HG03460 (cell line): ENCODE data around the gene DCN.
"Not testable (repeated sequence)": the region's sequence is repeated elsewhere in the genome, so short reads cannot be mapped to it uniquely, and the experiment has no call there.

Experiments used
- ATAC-seq: cut with Tn5 transposase; IDR thresholded peaks from one replicate; pipeline ENCODE4 v1.9.1; 2021; ENCODE audit not compliant: unreplicated experiment

The DCN gene, protein sequence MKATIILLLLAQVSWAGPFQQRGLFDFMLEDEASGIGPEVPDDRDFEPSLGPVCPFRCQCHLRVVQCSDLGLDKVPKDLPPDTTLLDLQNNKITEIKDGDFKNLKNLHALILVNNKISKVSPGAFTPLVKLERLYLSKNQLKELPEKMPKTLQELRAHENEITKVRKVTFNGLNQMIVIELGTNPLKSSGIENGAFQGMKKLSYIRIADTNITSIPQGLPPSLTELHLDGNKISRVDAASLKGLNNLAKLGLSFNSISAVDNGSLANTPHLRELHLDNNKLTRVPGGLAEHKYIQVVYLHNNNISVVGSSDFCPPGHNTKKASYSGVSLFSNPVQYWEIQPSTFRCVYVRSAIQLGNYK

DNA sequence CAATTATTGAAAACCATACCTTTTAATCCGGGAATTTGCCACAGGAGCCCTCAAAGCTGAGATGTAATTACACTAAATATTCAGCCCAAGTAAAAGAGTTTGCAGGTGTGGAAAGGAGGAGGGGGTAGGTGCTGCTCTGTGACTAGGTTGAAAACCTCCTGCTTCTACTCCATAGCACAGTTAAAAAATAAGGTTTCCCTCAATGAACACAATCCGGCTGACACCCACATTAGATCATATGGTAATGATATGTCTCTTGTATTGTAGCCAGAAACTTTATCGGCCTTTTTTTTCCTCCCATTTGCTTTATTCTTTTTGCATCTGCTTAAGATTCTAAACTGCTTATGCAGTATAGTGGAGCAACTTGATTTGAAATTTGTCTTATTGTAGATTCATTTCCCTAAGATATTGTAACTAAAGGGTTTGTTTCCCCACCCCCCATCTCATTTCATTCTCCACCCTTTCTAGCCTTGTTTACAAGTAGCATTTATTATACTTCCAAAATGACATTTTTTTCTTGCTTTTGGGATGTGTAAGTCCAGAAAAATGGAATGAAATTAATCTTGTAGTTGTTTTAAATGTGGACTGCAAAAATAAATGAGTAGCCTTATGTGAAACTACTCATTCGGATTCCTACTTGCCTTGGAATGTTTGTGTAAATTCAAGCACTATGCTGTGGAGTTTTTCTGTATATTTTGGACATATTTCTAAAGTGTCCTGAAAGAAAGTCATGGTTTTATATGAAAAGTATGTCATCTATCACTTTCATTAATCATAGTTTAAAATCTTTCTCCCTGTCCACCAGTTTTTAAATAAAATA is at the start of gene DCN:
DCN (minus strand) TSS at position 182 of the 820 bp plus-strand sequence. CDS start 4,265 bp downstream, outside the sequence.
- ATAC-seq: no peak

DNA sequence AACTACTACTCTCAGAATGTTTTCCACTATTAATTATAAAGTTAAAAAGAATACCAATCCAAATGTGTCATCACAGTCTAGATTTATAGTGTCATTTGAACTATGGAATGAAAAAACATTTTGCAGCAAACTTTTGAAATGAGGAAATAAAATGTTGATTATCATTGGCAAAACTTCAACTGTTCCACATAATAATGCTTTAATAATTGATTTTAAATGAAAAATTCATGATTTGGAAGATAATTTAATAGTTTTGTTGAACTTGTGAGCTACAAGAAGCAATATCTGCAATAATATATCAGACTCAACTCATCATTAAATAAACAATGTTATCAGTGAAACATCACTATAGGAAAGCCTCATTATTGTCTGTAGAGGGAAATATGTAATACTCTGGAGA is 48.2 kb upstream of the DCN start:
- ATAC-seq: no peak

DNA sequence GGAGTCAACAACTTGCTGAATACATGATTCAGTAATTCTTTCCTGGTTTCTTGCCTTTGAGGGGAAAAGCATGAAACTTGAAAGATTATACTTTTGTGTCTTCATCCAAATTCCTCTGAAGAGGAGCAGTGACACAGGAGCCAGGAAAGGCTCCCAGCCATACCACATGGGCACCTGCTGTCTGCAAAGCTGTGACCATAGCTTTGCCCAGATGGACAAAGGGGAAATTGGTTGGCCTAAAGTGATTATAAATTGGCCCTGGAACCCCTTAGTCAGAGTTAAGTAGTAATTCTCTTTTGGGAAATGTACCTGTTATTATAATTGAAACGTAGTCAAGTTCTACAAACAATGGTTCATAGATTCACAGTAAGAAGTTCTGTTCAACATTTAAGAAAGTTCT is 44.3 kb upstream of the DCN start:
- no peak for ATAC-seq

DNA sequence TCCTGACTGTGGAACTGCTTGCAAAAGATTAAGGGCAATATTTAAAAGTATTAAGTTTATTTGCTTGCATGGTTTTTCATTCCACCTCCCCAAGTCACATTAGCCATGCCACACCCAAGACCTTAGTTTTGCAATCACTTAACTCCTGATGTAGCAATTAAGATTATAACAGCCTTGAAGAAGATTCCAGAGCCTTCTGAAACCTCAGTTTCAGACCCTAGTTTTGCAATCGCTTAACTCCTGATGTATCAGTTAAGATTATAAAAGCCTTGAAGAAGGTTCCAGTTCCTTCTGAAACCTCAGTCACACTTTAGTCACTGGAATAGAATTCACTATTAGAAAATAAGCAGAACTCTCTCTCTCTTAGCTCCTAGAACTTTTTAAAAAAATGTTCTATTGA is 42.7 kb upstream of the DCN start:
- ATAC-seq: no peak

DNA sequence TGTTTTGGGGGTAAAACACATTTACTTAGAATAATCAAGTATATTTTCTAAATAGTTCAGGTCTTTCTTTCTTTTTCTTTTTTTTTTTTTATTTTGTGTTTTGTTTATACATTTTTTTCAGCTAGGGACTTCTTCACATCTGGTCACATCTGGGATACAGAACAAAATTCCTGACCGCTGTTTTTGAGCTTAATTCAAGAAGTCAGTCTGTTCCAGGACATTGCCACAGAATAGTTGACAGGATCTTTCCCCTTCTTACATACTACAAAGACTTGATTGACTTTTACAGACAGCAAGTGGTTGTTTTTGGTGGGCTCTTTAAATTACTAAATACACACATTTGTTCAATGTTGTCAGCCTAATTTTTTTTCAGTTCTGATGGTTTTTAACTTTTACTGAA is 41.8 kb upstream of the DCN start:
- ATAC-seq: no peak

DNA sequence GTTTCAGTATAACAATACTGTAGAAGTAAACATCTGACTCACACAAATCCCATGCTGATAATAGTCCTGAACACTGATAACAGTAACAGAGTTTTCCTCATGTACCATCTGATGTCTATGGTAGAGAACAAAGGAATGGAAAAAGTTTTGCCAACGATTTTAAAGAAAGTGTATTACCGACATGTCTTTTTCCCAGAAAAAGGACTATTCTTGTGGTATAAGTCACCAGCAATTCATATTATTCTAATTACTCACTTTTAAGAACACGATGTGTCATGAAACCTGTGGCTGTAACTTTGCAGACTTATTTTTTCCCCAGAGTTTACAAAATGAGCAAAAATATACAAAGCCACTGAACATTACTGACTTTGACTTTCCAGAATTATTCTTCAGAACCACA is 40.1 kb upstream of the DCN start:
- no peak for ATAC-seq

DNA sequence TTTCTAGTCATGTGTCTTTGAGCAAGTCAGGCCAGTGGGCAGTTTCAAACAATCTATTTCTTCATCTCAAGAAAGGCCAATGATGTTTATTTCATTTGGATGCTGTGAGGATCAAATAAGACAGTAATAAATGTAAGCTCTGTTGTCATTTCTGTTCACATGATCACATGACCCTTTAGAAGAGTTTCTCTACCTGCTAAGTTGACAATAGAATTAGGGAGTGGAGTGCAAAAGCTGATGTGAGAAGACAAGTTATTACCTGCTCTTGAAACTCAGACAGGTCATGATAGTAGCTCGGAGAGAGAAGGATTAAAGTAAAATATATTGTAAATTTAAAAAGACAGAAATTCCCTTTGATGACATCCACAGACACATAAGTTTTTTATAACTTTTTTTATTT is 37.3 kb upstream of the DCN start:
- ATAC-seq: no peak

DNA sequence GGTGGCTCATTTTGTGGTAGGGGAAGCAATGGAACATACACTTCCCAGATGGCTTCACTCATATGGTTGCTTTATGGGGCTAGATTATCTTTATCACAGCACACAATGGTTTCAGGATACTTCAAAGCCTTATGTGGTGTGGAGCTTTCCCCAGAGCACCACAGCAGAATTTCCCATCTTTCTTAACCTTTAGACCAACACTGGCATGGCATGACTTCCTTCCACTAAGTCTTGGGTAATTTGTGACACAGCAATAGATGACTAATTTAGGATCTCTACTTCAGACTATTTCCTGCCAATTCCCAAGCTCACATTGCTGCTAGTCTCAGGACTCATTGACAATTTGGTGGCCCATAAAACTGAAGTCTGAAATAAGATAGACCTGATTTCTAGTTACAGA is 36.9 kb upstream of the DCN start:
- no peak for ATAC-seq

DNA sequence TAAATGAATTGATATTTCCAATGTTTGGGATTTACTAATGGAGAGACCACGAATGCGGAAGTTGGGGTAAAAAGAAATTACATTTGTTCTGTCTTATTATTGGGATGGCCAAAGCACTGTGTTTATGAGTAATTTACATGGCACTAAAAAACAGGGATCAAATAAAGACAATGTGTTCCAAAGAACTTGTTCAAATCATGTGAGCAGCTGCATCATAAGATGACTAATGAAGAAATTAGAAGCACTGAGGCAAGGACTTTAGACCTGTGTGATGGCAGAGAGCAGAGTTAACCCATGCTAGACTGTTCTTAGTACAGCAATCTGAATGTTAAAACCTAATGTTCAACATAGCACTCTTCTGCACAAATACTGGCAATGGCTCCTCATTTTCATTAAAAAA is 34.3 kb upstream of the DCN start:
- ATAC-seq: no peak

DNA sequence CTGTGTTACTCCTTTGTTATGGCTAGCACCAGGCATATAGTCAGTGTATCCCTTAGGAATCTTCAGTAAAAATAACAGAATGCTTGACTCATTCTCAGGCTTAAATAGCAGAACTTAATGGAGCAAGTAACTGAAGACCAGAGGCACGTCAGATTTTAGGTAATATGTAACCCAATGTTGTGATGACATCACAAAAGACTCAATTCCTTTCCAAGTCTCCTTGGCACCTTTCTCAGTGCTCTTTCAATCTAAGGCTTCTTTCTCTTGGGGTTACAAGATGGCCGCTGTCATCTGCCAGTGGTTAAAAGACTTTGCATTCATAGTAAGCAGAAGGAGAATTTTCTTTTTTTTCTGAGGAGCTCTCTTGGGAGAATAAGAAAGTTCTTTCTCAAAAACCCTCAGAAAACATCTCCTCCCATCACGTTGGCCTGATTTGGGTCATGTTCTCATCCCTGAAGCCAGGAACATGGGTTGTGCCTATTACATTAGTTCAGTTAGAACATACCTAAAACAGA is 33.4 kb upstream of the DCN start:
- no peak for ATAC-seq

DNA sequence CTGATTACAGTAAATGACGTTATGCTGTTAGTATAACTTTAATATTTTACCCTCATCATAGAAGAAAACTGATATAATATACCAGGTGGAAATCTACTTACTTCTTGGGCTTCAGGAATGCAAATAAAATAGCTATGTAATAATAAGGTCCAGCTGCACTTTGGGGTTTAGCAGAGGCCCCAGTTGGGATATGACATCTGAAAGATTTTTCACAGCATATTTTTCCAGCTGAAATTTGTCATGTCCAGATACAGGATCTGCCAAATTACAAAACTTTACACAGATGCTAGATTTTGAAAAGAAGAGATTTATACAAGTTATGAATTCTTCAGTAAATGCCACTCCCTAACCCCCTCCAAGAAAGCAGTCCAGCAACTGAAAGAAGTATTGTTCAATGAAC is 29.2 kb upstream of the DCN start:
- ATAC-seq: no peak

DNA sequence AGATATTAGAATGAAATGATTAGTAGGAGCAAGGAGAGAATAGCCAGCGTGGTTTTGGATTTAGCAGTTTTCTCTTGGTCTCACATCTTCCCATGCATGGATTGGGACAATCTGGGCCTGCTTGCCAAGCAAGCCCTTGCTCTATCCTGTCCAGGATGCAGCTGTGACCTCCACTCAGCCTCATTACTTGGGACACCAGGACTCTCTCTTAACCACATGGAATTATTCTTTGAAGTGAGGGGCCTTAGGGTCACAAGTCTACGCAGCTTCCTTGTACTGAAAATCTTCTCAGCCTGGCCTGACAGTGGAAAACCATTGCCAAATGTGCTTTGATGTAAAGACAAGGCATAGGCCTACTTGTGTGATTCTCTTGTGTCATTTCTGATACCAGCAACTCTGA is 28.0 kb upstream of the DCN start:
- no peak for ATAC-seq

DNA sequence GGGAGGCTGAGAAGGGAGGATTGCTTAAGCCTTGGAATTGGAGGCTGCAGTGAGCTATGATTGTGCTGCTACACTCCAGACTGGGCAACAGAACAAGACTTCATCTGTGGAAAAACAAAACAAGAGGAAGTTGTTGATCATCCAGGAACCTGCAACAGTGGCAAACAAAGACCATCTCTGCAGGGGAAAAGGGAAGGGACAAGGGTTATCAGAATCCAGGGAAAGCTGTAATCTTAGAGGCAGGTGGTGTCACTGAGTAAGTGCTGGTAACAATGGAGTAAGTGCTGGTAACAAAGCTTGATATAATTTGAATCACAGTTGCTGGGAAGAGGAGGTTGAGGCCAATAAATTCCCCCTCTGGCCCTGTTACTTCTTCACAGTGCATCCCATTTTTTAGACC is 27.5 kb upstream of the DCN start:
- no peak for ATAC-seq

DNA sequence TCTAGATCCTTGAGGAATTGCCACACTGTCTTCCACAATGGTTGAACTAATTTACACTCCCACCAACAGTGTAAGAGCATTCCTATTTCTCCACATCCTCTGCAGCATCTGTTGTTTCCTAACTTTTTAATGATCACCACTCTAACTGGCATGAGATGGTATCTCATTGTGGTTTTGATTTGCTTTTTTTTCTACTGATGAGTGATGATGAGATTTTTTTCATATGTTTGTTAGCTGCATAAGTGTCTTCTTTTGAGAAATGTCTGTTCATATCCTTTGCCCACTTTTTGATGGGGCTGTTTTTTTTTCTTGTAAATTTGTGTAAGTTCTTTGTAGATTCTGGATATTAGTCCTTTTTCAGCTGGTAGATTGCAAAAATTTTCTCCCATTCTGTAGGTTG is 24.7 kb upstream of the DCN start:
- not testable (repeated sequence) for ATAC-seq

DNA sequence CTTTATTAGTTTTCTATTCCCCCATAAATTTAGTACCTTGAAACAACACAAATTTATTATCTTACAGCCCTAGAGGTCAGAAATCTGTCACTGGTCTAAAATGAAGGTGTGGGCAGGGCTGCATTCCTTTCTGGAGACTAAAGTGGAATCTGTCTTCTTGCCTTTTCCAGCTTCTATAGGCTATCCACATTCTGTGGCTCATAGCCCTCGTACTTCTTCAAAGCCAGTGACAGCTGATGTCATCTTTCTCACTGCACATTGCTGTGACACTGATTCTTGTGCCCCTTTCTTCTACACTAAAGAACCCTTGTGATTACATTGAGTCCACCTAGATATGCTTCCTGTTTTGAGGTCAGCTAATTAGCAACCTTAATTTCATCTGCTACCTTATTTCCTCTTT is 23.2 kb upstream of the DCN start:
- no peak for ATAC-seq

DNA sequence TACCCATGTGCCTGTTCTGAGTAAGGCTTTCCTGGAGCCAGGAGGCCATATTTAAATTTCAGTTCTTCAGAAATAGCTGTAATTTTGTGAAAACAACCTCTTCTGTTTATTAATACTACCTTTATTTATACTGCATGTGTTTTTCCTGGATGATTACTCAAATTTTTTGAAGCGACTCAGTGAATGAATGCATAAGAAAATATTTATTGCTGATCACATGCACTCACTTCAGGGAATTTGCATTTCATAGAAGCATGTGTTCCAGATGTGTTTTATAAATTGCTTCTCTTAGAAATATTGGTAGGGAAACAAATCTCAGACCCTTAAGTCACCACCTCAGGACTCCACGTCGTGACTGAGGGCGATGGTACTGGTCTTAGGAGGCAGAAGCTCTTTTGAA is 21.8 kb upstream of the DCN start:
- ATAC-seq: no peak

DNA sequence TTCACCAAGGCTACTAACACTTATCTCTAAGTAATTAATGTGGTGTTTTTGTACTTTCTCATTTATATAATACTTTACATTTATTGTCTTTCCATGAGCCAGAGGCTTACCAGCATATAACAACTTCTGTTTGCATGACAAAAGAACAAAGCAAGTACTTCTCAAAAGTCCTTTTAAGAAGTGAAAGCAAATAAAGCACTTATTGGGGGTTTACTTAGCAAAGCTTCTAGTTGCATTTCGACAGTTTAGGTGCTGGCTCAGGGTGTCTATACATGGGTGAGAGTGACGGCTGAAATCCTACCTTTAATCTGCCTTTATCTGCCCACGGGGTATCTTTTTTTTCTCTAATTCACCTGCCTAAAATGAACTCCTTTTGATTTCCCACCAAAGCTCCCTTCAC is 21.0 kb upstream of the DCN start:
- ATAC-seq: no peak

DNA sequence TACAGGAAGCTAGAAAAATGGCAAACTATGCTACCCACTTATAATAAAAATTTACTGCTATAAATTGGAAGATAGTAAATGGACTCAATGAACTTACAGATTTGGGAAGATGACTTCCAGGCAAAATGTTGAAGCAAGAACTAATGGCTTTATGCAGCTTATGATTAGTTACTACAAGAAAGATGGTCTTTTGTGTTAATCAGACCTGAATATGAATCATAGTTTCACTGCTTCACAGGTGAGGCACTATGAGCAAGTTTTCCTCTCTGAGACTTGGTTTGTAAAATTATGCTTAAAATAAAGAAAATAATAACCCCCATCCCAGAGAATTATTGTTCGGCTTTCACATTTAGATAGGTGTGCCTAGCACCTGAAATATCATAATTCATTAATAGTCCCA is 19.8 kb upstream of the DCN start:
- ATAC-seq: no peak

DNA sequence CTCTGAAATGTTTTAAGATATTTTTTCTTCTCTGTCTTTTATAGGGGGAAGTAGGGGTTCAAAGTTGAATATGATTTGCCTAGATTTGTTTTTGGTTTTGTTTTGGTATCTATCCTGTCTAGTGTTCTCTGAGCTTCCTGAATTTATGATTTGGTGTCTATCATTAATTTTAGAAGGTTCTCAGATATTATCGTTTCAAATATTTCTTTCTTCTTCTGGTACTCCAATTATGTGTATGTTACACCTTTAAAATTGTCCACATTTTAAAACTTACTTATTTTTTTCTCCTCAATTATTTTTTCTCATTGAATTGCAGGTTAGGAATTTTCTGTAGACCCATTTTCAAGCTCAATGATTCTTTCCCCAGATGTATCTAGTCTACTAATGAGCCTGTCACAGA is 13.8 kb upstream of the DCN start:
- no peak for ATAC-seq

DNA sequence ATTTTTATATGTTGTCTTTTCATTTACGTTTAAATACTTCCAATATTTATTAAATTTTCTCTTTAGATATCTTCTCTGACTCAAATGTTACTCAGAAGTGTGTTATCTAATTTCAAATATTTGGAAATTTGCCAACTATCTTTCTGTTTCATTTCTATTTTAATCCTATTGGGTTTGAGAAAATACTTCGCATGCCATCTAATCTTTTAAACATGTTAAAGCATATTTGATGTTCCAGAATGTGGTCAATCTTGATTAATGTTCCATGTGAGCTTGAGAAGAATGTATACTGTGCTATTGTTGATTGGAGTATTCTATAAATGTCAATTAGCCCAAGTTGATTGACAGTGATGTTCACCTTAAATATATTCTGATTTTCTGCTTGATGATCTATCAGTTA is 11.9 kb upstream of the DCN start:
- no peak for ATAC-seq

DNA sequence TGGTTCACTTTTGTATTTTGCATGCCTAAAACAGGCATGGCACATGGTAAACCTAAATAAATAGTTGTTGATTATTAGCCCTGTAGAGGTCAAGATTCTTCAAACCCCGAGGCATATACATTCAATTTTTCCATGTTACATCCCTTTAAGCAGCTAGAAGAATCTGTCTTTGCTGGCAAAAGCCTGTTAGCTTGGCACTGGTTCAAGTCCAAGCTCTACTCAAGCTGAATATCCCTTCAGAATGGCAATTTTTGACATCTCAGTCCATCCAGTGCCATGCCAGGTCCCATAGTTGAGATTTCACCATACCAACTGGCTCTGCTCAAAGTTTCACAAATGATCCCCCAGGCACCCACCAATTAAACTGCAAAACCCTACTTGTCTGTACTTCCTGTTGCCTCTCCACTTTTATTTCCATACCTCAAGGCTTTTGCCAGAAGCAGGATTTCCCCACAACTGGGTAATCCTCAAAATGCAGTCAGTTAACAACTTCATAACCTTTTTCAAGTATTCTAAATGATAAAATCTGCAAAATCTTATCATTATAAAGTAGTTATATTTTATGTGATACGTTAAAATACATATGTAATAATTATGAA is 9.0 kb upstream of the DCN start:
- ATAC-seq: no peak

DNA sequence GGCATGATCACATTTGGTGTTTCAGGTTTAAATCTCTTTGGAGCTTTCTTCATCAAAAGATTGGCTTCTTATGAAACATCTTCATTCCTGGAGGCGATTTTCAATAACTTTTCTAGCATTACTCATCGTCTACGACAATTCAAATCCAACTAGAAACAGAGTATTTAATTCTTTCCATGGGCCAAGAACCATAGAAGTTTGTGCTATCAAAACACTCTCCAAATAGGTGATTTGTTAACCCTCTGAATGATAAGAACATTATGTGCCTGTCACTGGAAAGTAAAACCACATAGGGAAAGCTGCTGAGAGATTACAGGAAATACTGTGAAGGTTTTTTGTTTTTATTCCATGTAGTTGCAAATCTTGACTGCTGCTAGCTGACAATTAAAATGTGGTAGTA is 6.9 kb upstream of the DCN start:
- no peak for ATAC-seq
